ENCODE data around the gene ZBTB11. TPM values are rescaled to one million over a fixed set of nuclear protein-coding genes. Genes with fewer than 3 reads are reported as not detected.

Gene ZBTB11
- total and polyA plus RNA-seq, 9 of the 15 experiments (the other 6 are each of a cell fraction or from before 2014, with no cell fraction given) = 6.2 to 31.9 (median 21.4) TPM

DNA sequence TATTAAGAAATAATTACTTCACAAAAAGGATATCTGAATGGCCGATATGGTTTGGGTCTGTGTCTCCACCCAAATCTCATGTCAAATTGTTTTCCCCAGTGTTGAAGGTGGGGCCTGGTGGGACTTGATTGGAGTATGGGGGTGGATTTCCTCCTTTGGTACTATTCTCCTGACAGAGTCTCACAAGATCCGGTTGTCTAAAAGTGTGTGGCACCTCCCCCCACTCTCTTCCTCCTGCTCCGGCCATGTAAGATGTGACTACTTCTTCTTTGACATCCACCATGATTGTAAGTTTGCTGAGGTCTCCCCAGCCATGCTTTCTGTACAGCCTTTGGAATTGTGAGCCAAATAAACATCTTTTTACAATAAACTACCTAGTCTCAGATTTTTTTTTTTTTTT, 34.5 kb downstream of the ZBTB11 start (continued):
- TF ChIP-seq, protein P1, sequence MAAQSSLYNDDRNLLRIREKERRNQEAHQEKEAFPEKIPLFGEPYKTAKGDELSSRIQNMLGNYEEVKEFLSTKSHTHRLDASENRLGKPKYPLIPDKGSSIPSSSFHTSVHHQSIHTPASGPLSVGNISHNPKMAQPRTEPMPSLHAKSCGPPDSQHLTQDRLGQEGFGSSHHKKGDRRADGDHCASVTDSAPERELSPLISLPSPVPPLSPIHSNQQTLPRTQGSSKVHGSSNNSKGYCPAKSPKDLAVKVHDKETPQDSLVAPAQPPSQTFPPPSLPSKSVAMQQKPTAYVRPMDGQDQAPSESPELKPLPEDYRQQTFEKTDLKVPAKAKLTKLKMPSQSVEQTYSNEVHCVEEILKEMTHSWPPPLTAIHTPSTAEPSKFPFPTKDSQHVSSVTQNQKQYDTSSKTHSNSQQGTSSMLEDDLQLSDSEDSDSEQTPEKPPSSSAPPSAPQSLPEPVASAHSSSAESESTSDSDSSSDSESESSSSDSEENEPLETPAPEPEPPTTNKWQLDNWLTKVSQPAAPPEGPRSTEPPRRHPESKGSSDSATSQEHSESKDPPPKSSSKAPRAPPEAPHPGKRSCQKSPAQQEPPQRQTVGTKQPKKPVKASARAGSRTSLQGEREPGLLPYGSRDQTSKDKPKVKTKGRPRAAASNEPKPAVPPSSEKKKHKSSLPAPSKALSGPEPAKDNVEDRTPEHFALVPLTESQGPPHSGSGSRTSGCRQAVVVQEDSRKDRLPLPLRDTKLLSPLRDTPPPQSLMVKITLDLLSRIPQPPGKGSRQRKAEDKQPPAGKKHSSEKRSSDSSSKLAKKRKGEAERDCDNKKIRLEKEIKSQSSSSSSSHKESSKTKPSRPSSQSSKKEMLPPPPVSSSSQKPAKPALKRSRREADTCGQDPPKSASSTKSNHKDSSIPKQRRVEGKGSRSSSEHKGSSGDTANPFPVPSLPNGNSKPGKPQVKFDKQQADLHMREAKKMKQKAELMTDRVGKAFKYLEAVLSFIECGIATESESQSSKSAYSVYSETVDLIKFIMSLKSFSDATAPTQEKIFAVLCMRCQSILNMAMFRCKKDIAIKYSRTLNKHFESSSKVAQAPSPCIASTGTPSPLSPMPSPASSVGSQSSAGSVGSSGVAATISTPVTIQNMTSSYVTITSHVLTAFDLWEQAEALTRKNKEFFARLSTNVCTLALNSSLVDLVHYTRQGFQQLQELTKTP (IDR thresholded peaks at IDR 0.05; ENCODE audit: low read depth in 1 of 2, partially characterized antibody in 2 of 2) = no peak
- TF ChIP-seq CREBBP (IDR thresholded peaks at IDR 0.05; ENCODE audit: low read depth, low read length) (no peak), TSHZ1 (CRISPR knock-in tag; IDR thresholded peaks at IDR 0.05) (no peak), UBTF (IDR thresholded peaks at IDR 0.05; ENCODE audit: borderline replicate concordance in 1 of 2, low read depth in 2 of 2, low read length in 2 of 2) (no peak), ATF7 (IDR thresholded peaks at IDR 0.05) (no peak), YY1 (IDR thresholded peaks at IDR 0.05; ENCODE audit: borderline replicate concordance in 1 of 3, control insufficient read depth in 1 of 3, extremely low read depth in 1 of 3, insufficient read depth in 3 of 3, insufficient read length in 1 of 3, insufficient replicate concordance in 2 of 3, low read depth in 1 of 3, low read length in 2 of 3) (peak in 1 of 3 experiments; percentile 52), ATF2 (CRISPR knock-in tag; IDR thresholded peaks at IDR 0.05) (no peak), EWSR1 (IDR thresholded peaks at IDR 0.05; ENCODE audit: borderline replicate concordance, low read depth, partially characterized antibody) (no peak), ZNF217 (CRISPR knock-in tag; IDR thresholded peaks at IDR 0.05) (no peak), KLF1 (tag; IDR thresholded peaks at IDR 0.05) (no peak), ZBTB1 (CRISPR knock-in tag; IDR thresholded peaks at IDR 0.05; ENCODE audit: borderline replicate concordance, low read depth) (no peak)
- TF ChIP-seq, protein P2, sequence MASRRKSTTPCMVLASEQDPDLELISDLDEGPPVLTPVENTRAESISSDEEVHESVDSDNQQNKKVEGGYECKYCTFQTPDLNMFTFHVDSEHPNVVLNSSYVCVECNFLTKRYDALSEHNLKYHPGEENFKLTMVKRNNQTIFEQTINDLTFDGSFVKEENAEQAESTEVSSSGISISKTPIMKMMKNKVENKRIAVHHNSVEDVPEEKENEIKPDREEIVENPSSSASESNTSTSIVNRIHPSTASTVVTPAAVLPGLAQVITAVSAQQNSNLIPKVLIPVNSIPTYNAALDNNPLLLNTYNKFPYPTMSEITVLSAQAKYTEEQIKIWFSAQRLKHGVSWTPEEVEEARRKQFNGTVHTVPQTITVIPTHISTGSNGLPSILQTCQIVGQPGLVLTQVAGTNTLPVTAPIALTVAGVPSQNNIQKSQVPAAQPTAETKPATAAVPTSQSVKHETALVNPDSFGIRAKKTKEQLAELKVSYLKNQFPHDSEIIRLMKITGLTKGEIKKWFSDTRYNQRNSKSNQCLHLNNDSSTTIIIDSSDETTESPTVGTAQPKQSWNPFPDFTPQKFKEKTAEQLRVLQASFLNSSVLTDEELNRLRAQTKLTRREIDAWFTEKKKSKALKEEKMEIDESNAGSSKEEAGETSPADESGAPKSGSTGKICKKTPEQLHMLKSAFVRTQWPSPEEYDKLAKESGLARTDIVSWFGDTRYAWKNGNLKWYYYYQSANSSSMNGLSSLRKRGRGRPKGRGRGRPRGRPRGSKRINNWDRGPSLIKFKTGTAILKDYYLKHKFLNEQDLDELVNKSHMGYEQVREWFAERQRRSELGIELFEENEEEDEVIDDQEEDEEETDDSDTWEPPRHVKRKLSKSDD (conservative IDR thresholded peaks at IDR 0.05; ENCODE audit: low read length) = no peak

Measured in K562 (cell line).